B cell (primary cell): ENCODE measurements around the gene TSPAN9. TPM values are rescaled to one million over a fixed set of nuclear protein-coding genes. Genes with fewer than 3 reads are reported as not detected.

ENCODE experiments used
- ATAC-seq: fragments of 200-7000 bp; cut with Tn5 transposase; one replicate; pipeline ENCODE4 v1.10.0; 2021; ENCODE audit warnings: low read depth, mild to moderate bottlenecking, moderate number of reproducible peaks, moderate library complexity
- CTCF ChIA-PET: fragments of 350-600 bp; sonication (Branson Sonifier 250); formaldehyde crosslinking; loops from one replicate; lab custom pipeline; 2021; ENCODE audit warnings: antibody characterized with exemption, inconsistent platforms; lab: Charles Lee
- POLR2A ChIA-PET: fragments of 350-600 bp; sonication (Branson Sonifier 250); formaldehyde crosslinking; loops from one replicate; lab custom pipeline; 2021; ENCODE audit warnings: antibody characterized with exemption; lab: Charles Lee
- DNase-seq: peaks from one replicate; pipeline ENCODE4 v3.0.0; 2013
- H2AFZ ChIP-seq: 2 replicates; pipeline ENCODE4 v1.6.1; 2012; ENCODE audit warnings: mild to moderate bottlenecking, low read depth, low read length; ENCODE audit not compliant: insufficient read depth, poor library complexity, severe bottlenecking
- H3K27ac ChIP-seq, 2 donors: 1 replicate in 1 of 2; 2 replicates in 1 of 2; pipeline ENCODE4 v1.5.1; 2012 to 2013; ENCODE audit warnings: low read length in 2 of 2, mild to moderate bottlenecking in 2 of 2, moderate library complexity in 1 of 2
- H3K27me3 ChIP-seq, 4 experiments: fragments of 200-600 bp in 1 of 4; sonication (generic) in 1 of 4; replicated peaks in 1 of 4; 1 replicate in 2 of 4; 2 replicates in 2 of 4; pipeline versions ENCODE4 v1.6.1 to v1.7.0; 2013 to 2016; ENCODE audit warnings: low read length in 3 of 4, mild to moderate bottlenecking in 2 of 4, mixed read lengths in 1 of 4, moderate library complexity in 1 of 4; ENCODE audit not compliant: insufficient read depth in 4 of 4, control insufficient read depth in 3 of 4; ENCODE audit errors: control extremely low read depth in 1 of 4
- H3K36me3 ChIP-seq, 2 experiments: replicated peaks in 1 of 2; 1 replicate in 1 of 2; 2 replicates in 1 of 2; pipeline versions ENCODE4 v1.6.1 to v1.7.1; 2013; ENCODE audit warnings: low read length in 1 of 2; ENCODE audit not compliant: insufficient read depth in 2 of 2, control insufficient read depth in 1 of 2; ENCODE audit errors: control extremely low read depth in 1 of 2, extremely low read depth in 1 of 2
- H3K4me1 ChIP-seq, 2 donors: fragments of 200-600 bp in 1 of 2; sonication (generic) in 1 of 2; 1 replicate in 1 of 2; 2 replicates in 1 of 2; pipeline versions ENCODE4 v1.5.1 to v1.6.1; 2013 to 2017; ENCODE audit warnings: low read length in 2 of 2; ENCODE audit not compliant: control insufficient read depth in 2 of 2, insufficient read depth in 2 of 2
- H3K4me2 ChIP-seq: replicated peaks from 2 replicates; pipeline ENCODE3; 2012; ENCODE audit warnings: mild to moderate bottlenecking, low read depth, low read length; ENCODE audit not compliant: poor library complexity, severe bottlenecking
- H3K4me3 ChIP-seq, 5 experiments: fragments of 200-600 bp in 1 of 5; sonication (generic) in 1 of 5; 1 replicate in 3 of 5; 2 replicates in 2 of 5; pipeline versions ENCODE4 v1.5.1 to v1.7.0; 2011 to 2016; ENCODE audit warnings: low read length in 4 of 5, mild to moderate bottlenecking in 4 of 5, low read depth in 2 of 5, control low read depth in 1 of 5, moderate library complexity in 1 of 5; ENCODE audit not compliant: insufficient read depth in 1 of 5; ENCODE audit errors: control extremely low read depth in 1 of 5, extremely low read depth in 1 of 5
- H3K79me2 ChIP-seq: fragments of 200-600 bp; sonication (generic); one replicate; pipeline ENCODE4 v1.6.0; 2016; ENCODE audit warnings: low read length; ENCODE audit not compliant: control insufficient read depth, insufficient read depth
- H3K9ac ChIP-seq: fragments of 200-600 bp; sonication (generic); 2 replicates; pipeline ENCODE4 v1.6.1; 2017; ENCODE audit warnings: mild to moderate bottlenecking, low read length, moderate library complexity
- H3K9me3 ChIP-seq, 3 donors: one replicate each; pipeline versions ENCODE4 v1.6.1 to v1.7.1; 2013; ENCODE audit warnings: low read length in 2 of 3; ENCODE audit not compliant: control insufficient read depth in 2 of 3, insufficient read depth in 1 of 3; ENCODE audit errors: control extremely low read depth in 1 of 3
- H4K20me1 ChIP-seq: 2 replicates; pipeline ENCODE4 v1.6.0; 2012; ENCODE audit warnings: mild to moderate bottlenecking, low read length; ENCODE audit not compliant: insufficient read depth, control insufficient read depth, poor library complexity, severe bottlenecking
- H3K27ac Mint-ChIP-seq: one replicate; pipeline ENCODE4 v1.8.0; 2021; ENCODE audit warnings: mixed read lengths
- H3K27me3 Mint-ChIP-seq: one replicate; pipeline ENCODE4 v1.8.0; 2021; ENCODE audit warnings: mixed read lengths
- H3K4me1 Mint-ChIP-seq: one replicate; pipeline ENCODE4 v1.8.0; 2021; ENCODE audit warnings: mixed read lengths
- H3K4me3 Mint-ChIP-seq: one replicate; pipeline ENCODE4 v1.8.0; 2021; ENCODE audit warnings: mixed read lengths
- H3K9me3 Mint-ChIP-seq: one replicate; pipeline ENCODE4 v1.8.0; 2022; ENCODE audit warnings: mixed read lengths; ENCODE audit not compliant: insufficient read depth
- CTCF ChIP-seq: fragments of 200-600 bp; IDR thresholded peaks from one replicate; pipeline ENCODE4 v1.8.0; 2022; ENCODE audit warnings: antibody characterized with exemption, mild to moderate bottlenecking
- EZH2 ChIP-seq: IDR thresholded peaks from 2 replicates; pipeline ENCODE4 v1.6.1; 2012; ENCODE audit warnings: borderline replicate concordance, low read depth, mild to moderate bottlenecking, moderate library complexity, low read length; ENCODE audit not compliant: insufficient read depth, poor library complexity, severe bottlenecking
- WGBS: methylation state at CpG from one replicate; pipeline ENCODE4 v1.1.5; 2013; ENCODE audit warnings: missing lambda C conversion rate; ENCODE audit not compliant: insufficient coverage; 5-methylcytosine and 5-hydroxymethylcytosine counted together
- intact Hi-C: fragments of 100-400 bp; cut with micrococcal nuclease; formaldehyde crosslinking; loops from one replicate; pipeline ENCODE4 v1.10.0; 2022
- polyA plus RNA-seq: library from polyadenylated mRNA; depleted of rRNA; stranded (reverse); fragments of >200 nt; gene quantifications from 2 replicates; pipeline ENCODE4 v1.2.3, GENCODE V29; 2012
- total RNA-seq, 2 donors: library from RNA; stranded (reverse); fragments of 120-200 nt in 1 of 2; gene quantifications; 1 replicate in 1 of 2; 2 replicates in 1 of 2; pipeline versions ENCODE4 v1.2.3 to v1.2.4, GENCODE V29; 2013 to 2022

Gene TSPAN9
- total and polyA plus RNA-seq, 2 donors (not counting 1 experiment from before 2014, with no cell fraction given), result 0.15 to 0.37 TPM

GRCh38 chr12:3288690-3289089, 211.5 kb downstream of the TSPAN9 start:
- ChIA-PET POLR2A (no interaction called here), CTCF (interaction anchor here (2.9 to 4.7 kb wide), 2 partner anchors 11 to 14 kb away, joined by 9 to 25 read pairs; no protein-coding TSS in a partner anchor)
- Mint-ChIP-seq H3K4me3 (no peak overlapping the region), H3K9me3 (no peaks in the 10 kb centered on the region), H3K27me3 (peaks cover 11% of the 10 kb centered on the region), H3K4me1 (no peaks in the 10 kb centered on the region), H3K27ac (no peak overlapping the region)
- WGBS, result 91% methylated on average over 4 of the region's 8 CpGs
- Histone ChIP-seq H3K27me3 (peaks cover 0 to 2% (median 0%) of the 10 kb centered on the region in 4 experiments), H3K4me2 (no peak overlapping the region), H3K4me1 (no peaks in the 10 kb centered on the region), H3K9me3 (no peaks in the 10 kb centered on the region), H3K27ac (no peak overlapping the region), H3K9ac (no peak overlapping the region), H3K4me3 (no peak overlapping the region), H3K79me2 (no peaks in the 10 kb centered on the region), H4K20me1 (no peaks in the 10 kb centered on the region), H3K36me3 (no peaks in the 10 kb centered on the region), H2AFZ (no peak overlapping the region)
- ATAC-seq, result no peak
- TF ChIP-seq EZH2 (no peak), CTCF (no peak)
- intact Hi-C loops, result no loop called here
- DNase-seq, result no peak

GRCh38 chr12:3289702-3290101, 212.5 kb downstream of the TSPAN9 start:
- no peaks in the 10 kb centered on the region for H3K79me2 ChIP-seq
- Mint-ChIP-seq H3K9me3 (no peaks in the 10 kb centered on the region), H3K4me1 (no peaks in the 10 kb centered on the region), H3K27ac (no peak overlapping the region), H3K27me3 (peaks cover 10% of the 10 kb centered on the region), H3K4me3 (no peak overlapping the region)
- no peak overlapping the region for H3K4me2 ChIP-seq
- no peak for ATAC-seq
- no peaks in the 10 kb centered on the region for H3K36me3 ChIP-seq
- no peaks in the 10 kb centered on the region for H3K9me3 ChIP-seq
- no peaks in the 10 kb centered on the region for H3K4me1 ChIP-seq
- CTCF ChIA-PET, result interaction anchor here (2.9 to 4.7 kb wide), 2 partner anchors 10 to 15 kb away, joined by 9 to 25 read pairs; no protein-coding TSS in a partner anchor
- H2AFZ ChIP-seq, result no peak overlapping the region
- no peak overlapping the region for H3K27ac ChIP-seq
- no peak overlapping the region for H3K9ac ChIP-seq
- TF ChIP-seq EZH2 (no peak), CTCF (no peak)
- no peaks in the 10 kb centered on the region for H4K20me1 ChIP-seq
- intact Hi-C loops, result no loop called here
- POLR2A ChIA-PET, result no interaction called here
- no peak overlapping the region for H3K4me3 ChIP-seq
- WGBS, result 90% methylated on average over 9 of the region's 9 CpGs
- DNase-seq, result no peak
- H3K27me3 ChIP-seq, result peaks cover 0 to 2% (median 0%) of the 10 kb centered on the region in 4 experiments
